ENCODE measurements around the gene SSB. TPM values are rescaled to one million over a fixed set of nuclear protein-coding genes. Genes with fewer than 3 reads are reported as not detected.

The SSB gene
- total and polyA plus RNA-seq, 2 of the 13 experiments (the other 11 are each of a cell fraction or from before 2014, with no cell fraction given), result 109 to 208 TPM

DNA sequence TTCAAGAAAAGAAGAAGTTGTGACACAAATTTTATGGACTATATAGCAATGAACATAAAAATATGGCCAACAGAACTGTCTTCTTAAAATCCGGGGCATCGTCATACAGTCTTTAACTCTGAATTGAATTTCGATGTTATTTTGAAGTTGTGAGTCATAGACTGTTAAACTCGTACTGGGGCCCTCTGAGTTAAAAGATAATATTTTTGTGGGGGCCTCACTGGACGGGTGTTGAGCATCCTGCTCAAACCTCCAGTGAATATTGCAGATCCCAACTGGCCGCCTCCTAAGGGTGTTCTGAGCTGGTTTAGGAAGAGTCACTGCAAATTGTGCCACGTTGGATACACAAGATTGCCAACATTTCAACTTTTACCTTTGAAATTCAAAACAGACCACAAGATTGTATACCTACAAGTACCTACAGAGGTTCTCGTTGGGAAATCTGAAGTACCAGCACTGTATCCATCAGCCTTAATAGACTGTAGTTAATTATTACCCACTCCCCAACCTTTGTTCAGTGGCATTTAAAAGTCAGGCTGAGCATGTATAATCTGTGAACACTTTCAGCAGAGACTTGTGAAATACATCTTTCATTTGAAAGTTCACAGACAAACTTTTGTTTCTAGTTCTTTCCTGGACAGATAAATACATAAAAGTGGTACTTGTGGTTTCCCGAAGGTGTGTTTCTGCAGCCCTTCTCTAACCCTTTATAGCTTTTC lies 37.3 kb upstream of the SSB start (continued):
- TF ChIP-seq, protein P1, sequence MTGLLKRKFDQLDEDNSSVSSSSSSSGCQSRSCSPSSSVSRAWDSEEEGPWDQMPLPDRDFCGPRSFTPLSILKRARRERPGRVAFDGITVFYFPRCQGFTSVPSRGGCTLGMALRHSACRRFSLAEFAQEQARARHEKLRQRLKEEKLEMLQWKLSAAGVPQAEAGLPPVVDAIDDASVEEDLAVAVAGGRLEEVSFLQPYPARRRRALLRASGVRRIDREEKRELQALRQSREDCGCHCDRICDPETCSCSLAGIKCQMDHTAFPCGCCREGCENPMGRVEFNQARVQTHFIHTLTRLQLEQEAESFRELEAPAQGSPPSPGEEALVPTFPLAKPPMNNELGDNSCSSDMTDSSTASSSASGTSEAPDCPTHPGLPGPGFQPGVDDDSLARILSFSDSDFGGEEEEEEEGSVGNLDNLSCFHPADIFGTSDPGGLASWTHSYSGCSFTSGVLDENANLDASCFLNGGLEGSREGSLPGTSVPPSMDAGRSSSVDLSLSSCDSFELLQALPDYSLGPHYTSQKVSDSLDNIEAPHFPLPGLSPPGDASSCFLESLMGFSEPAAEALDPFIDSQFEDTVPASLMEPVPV (CRISPR knock-in tag; IDR thresholded peaks at IDR 0.05), result no peak
- TF ChIP-seq RARA (CRISPR knock-in tag; IDR thresholded peaks at IDR 0.05) (peak; percentile 68), ZKSCAN8 (CRISPR knock-in tag; IDR thresholded peaks at IDR 0.05; ENCODE audit: borderline replicate concordance) (no peak), ZNF362 (CRISPR knock-in tag; IDR thresholded peaks at IDR 0.05; ENCODE audit: borderline replicate concordance) (no peak), PAX8 (CRISPR knock-in tag; IDR thresholded peaks at IDR 0.05; ENCODE audit: borderline replicate concordance) (no peak), CBFB (CRISPR knock-in tag; IDR thresholded peaks at IDR 0.05) (peak; percentile 87), ZBTB14 (CRISPR knock-in tag; IDR thresholded peaks at IDR 0.05) (no peak), FOXK1 (CRISPR knock-in tag; IDR thresholded peaks at IDR 0.05; ENCODE audit: borderline replicate concordance, low read depth) (peak; percentile 24; the same call in 1 of the 2 replicates), RORA (CRISPR knock-in tag; IDR thresholded peaks at IDR 0.05) (no peak), TBX3 (IDR thresholded peaks at IDR 0.05; ENCODE audit: borderline replicate concordance) (peak; percentile 41; the same call in 1 of the 2 replicates), ZNF10 (CRISPR knock-in tag; IDR thresholded peaks at IDR 0.05; ENCODE audit: borderline replicate concordance, low read depth) (no peak), ZNF878 (CRISPR knock-in tag; IDR thresholded peaks at IDR 0.05) (peak; percentile 85), PHF20 (CRISPR knock-in tag; IDR thresholded peaks at IDR 0.05) (no peak), FOXA3 (CRISPR knock-in tag; IDR thresholded peaks at IDR 0.05) (no peak; the same call in none of the 2 replicates), ZNF772 (CRISPR knock-in tag; IDR thresholded peaks at IDR 0.05) (0 out of 2 replicates have a peak, but pooled peaks have one; percentile 29), ZHX2 (IDR thresholded peaks at IDR 0.05; ENCODE audit: low read depth) (no peak), ZHX2 (CRISPR knock-in tag; IDR thresholded peaks at IDR 0.05; ENCODE audit: borderline replicate concordance) (no peak)
- TF ChIP-seq, protein P2, sequence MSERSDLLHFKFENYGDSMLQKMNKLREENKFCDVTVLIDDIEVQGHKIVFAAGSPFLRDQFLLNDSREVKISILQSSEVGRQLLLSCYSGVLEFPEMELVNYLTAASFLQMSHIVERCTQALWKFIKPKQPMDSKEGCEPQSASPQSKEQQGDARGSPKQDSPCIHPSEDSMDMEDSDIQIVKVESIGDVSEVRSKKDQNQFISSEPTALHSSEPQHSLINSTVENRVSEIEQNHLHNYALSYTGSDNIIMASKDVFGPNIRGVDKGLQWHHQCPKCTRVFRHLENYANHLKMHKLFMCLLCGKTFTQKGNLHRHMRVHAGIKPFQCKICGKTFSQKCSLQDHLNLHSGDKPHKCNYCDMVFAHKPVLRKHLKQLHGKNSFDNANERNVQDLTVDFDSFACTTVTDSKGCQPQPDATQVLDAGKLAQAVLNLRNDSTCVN (CRISPR knock-in tag; IDR thresholded peaks at IDR 0.05; ENCODE audit: borderline replicate concordance), result no peak

All from HepG2 (cell line).